ENCODE measurements around the gene NCDN. TPM values are rescaled to one million over a fixed set of nuclear protein-coding genes. Genes with fewer than 3 reads are reported as not detected.

Gene NCDN
- total and polyA plus RNA-seq, 2 of the 8 experiments (the other 6 are each of a cell fraction or from before 2014, with no cell fraction given), result 26.2 to 35.4 TPM

GRCh38 chr1:35571263-35571662 lies 13.7 kb downstream of the NCDN start (continued):
- no peak for TF ChIP-seq SAP30 (IDR thresholded peaks at IDR 0.05; ENCODE audit: insufficient read depth, insufficient replicate concordance, low read length)
- TF ChIP-seq CTCF (IDR thresholded peaks at IDR 0.05; ENCODE audit: control extremely low read depth in 1 of 3, insufficient read depth in 1 of 3, low read depth in 1 of 3, low read length in 3 of 3), result no peak
- TF ChIP-seq BRCA1 (IDR thresholded peaks at IDR 0.05; ENCODE audit: low read depth, low read length), result no peak
- TF ChIP-seq HDAC6 (IDR thresholded peaks at IDR 0.05; ENCODE audit: low read depth, low read length), result no peak
- TF ChIP-seq TEAD4 (IDR thresholded peaks at IDR 0.05; ENCODE audit: low read depth, low read length), result no peak
- TF ChIP-seq YY1 (IDR thresholded peaks at IDR 0.05; ENCODE audit: low read depth, low read length), result no peak
- TF ChIP-seq E2F6 (IDR thresholded peaks at IDR 0.05), result no peak
- TF ChIP-seq EGR1 (IDR thresholded peaks at IDR 0.05; ENCODE audit: borderline replicate concordance, low read depth, low read length), result no peak
- no peak for TF ChIP-seq CHD2 (IDR thresholded peaks at IDR 0.05; ENCODE audit: low read length)
- no peak for TF ChIP-seq TBP (IDR thresholded peaks at IDR 0.05; ENCODE audit: low read depth, low read length)

All from H1 (cell line).